ENCODE measurements around the gene TENT5C. TPM values are rescaled to one million over a fixed set of nuclear protein-coding genes. Genes with fewer than 3 reads are reported as not detected.
A peak's percentile ranks its signal among the peaks of the same experiment; 100 is the strongest.

TENT5C gene
- total RNA-seq, 1 donor from 2014 or later = 18.7 TPM

GRCh38 chr1:117659550-117660270 lies 53.9 kb downstream of the TENT5C start:
- no peak for ATAC-seq (ENCODE audit: poor library complexity)
- intact Hi-C loops (cut with DNase I) = no loop called here
- DNase-seq = no peak

GRCh38 chr1:117660271-117660965 lies 54.6 kb downstream of the TENT5C start:
- ATAC-seq (ENCODE audit: poor library complexity) (no peak), DNase-seq (no peak)
- intact Hi-C loops (cut with DNase I) = no loop called here

GRCh38 chr1:117661027-117661426 lies 55.2 kb downstream of the TENT5C start:
- DNase-seq (no peak), ATAC-seq (ENCODE audit: poor library complexity) (no peak)
- intact Hi-C loops (cut with DNase I) = no loop called here

DNA sequence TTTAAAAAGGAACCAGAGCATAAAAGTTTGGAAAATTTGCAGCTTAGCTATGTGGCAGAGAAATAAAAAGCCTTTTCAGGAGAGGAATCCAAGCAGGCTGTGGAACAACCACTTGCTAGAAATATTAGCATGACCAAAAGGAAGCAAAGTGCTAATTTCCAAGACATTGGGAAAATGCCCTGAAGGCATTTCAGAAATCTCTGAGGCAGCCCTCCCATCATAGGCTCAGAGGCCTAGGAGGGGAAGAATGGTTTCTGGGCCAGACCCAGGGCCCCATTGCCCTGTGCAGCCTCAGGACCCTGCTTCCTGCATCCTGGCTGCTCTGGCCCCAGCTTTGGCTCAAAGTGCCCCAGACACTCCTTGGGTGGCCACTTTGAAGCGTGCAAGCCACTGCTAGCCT lies 56.8 kb downstream of the TENT5C start:
- no peak for ATAC-seq (ENCODE audit: poor library complexity)

GRCh38 chr1:117663156-117663902 lies 57.5 kb downstream of the TENT5C start:
- DNase-seq (no peak), ATAC-seq (ENCODE audit: poor library complexity) (no peak)

More for the DNA sequence above, 56.8 kb downstream of the TENT5C start:
- DNase-seq = no peak
- intact Hi-C loops (cut with DNase I) = no loop called here

DNA sequence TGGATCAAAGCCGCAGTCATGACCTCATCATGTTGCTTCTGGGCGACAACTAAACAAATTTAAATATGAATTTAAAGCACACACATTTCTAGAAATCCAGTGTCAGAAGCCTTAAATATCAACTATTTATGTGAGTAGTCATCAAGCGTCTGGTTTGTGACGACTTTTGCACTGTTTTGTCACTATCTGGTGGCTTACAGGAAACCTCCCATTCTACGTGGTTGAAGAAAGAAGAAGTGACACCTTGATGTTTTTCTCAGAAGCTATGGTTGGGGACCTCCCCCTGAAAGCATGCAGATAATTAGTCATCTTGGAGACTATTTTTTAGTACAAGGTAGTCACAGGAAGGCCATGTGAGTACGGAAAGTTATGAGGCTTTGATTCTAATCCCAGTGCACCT lies 58.5 kb downstream of the TENT5C start:
- ATAC-seq (ENCODE audit: poor library complexity) (no peak), DNase-seq (no peak)
- intact Hi-C loops (cut with DNase I) = no loop called here

More at GRCh38 chr1:117663156-117663902, 57.5 kb downstream of the TENT5C start:
- intact Hi-C loops (cut with DNase I) = no loop called here

DNA sequence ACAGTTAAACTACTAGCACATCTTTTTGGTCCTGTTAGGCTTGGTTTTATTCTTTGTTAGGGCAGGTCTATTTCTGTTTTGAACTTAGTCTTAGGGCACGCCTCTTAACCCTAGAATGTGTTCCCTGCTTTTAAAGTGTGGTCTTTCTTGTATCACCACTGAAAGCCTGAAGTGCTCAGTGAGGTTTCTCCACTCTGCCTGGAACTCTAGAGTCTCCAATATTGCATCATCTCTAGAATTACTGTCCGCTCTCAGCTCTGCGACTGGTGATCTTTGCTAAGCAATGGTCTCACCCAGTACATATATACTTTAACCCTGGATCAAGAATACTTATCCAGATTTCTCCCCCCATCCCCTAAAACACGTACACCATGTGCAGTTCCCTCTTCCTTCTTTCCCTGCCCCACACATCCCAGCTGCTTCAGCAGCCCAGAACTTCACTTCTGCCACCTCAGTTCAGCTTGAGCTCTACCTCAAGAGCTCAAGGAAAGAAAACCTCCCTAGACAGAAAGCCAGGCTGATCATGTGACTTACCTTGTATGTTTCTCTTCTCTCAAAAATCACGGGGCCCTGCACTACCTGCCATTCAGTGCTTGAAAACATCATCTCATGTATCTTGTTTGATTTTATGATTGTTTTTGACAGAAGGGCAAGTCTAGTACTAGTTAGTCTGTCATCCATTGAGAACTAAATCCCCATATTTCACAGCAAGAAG lies 59.9 kb downstream of the TENT5C start:
- ATAC-seq (ENCODE audit: poor library complexity) (no peak), DNase-seq (no peak)
- intact Hi-C loops (cut with DNase I) = no loop called here

- ATAC-seq (ENCODE audit: poor library complexity) (peak; percentile 55), DNase-seq (peak; percentile 57)
Measured at GRCh38 chr1:117669572-117669971, 63.7 kb downstream of the TENT5C start.

GRCh38 chr1:117670976-117671780 lies 65.3 kb downstream of the TENT5C start:
- DNase-seq (no peak), ATAC-seq (ENCODE audit: poor library complexity) (no peak)
- intact Hi-C loops (cut with DNase I) = loop anchor here (10.0 kb wide), 1 partner anchor 84 kb away; no protein-coding TSS in a partner anchor

More at GRCh38 chr1:117669572-117669971, 63.7 kb downstream of the TENT5C start:
- intact Hi-C loops (cut with DNase I) = no loop called here

DNA sequence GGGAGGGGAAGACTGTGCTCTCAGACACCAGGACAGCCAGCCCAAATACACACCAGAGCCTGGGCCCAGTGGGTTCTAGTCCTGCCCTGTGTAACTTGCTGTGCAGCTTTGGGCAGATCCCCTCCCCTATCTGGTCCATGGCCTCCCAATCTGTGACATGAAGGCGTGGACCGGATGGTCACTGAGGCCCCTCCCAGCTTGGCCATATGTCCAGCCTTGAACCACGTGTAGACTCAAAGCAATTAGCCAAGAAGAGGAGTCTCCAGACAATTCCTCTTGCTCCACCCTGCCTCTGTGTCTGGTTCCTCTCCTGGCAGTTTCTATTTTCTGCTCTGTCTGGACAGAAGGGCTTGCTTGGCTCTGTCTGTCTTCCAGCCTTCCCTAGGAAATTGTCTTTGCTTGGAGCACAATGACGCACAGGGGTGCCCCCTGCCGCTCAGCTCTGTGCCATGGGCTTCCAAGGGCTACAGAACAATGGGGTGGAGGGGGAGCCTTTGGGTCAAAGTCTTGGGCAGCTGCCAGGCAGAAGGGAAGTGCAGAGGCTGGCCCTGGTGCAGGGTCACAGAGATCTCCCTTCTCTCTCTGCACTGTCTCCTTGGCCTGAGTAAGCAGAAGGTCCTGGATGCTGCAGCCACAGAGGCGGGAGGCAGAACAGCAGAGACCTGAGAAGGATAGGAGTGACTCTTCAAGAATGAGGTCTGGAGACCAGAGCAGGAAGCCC lies 66.1 kb downstream of the TENT5C start:
- ATAC-seq (ENCODE audit: poor library complexity) (peak; percentile 68), DNase-seq (peak; percentile 83)
- intact Hi-C loops (cut with DNase I) = loop anchor here (2.0 to 10.0 kb wide), 2 partner anchors 65 to 83 kb away; partner anchors contain the start of gene TENT5C

DNA sequence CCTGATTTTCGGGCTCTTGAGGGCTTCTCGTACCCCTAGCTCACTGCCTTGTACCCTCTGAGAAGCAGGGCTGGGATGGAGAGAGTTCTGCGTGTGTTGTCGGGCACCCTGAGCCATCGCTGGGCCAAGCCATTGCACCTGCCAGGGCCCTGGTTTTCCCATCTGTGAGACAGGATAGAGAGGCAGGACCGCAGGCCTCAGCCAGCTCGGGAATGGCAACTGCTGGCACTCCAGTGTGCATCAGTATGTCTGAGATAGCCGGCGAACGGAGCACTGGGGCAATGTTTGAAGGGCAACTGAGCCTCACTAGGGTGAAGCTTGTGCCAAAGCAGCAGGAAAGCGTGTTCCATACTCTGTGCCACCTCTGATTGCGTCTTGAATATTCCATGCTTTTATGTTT lies 66.9 kb downstream of the TENT5C start:
- DNase-seq (peak; percentile 70), ATAC-seq (ENCODE audit: poor library complexity) (peak; percentile 62)
- intact Hi-C loops (cut with DNase I) = loop anchor here (2.0 to 10.0 kb wide), 2 partner anchors 66 to 82 kb away; partner anchors contain the start of gene TENT5C

DNA sequence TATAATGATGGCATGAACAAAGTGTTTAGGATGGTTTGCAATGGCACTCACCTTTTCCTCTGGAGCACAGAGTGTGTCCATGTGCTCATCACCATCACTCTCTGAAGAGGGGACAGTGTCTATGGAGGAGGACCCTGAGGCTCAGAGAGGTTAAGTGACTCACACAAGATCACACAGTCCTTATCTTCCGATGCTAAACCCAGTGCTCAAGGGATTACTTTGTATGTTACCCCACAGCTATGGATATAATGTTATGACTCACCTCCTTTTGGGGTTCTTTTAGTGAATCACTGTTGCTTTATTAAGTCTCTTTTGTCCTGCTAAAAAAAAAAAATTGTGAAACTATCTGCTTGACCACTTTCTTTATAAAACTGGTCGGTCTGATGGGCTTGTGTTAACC lies 67.6 kb downstream of the TENT5C start:
- ATAC-seq (ENCODE audit: poor library complexity) (no peak), DNase-seq (no peak)
- intact Hi-C loops (cut with DNase I) = loop anchor here (2.0 to 10.0 kb wide), 2 partner anchors 67 to 81 kb away; partner anchors contain the start of gene TENT5C

DNA sequence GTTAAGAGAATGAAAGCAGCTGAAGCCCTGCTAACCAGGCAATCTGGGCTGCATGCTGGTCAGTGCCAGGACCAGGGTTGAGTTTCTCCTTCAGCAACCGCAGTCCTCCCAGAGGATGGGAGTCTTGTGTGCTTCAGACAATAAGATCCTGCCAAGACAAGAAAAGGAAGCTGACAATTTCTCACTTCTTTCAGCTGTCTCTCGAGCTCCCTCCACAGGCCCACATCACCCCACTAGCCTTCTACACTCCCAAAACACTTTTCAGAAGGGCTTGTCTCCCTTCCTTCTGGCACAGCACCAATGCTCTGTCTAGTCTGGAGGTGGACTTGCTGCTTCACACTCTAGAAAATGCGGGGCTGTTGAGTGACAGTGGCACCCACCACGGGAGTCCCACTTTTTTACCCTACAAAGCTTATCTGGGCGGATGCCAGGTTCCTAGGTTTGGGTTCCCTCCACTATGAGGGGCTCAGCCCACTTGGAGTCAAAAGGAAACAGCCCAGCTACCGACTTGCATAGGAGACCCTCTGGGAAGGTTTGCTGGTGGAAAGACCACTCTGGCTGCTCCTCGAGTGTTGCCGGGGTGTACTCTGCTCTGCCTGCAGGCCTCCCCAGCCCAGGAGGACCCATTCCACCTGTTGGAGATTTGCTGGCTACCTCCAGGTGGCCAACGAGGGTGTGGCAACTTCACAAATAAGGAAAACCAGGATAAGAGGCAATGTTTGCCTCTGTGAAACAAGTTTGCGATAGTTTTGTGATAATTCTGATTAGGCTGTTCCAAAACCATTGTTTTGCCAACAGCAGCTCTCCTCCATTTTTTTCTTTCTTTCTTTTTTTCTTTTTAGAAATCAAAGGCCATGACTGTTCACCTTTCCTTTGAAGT lies 68.9 kb downstream of the TENT5C start:
- intact Hi-C loops (cut with DNase I) = loop anchor here (10.0 kb wide), 1 partner anchor 80 kb away; no protein-coding TSS in a partner anchor
- ATAC-seq (ENCODE audit: poor library complexity) (no peak), DNase-seq (no peak)

- DNase-seq = no peak
- peak; percentile 60 for ATAC-seq (ENCODE audit: poor library complexity)
- intact Hi-C loops (cut with DNase I) = loop anchor here (10.0 kb wide), 1 partner anchor 79 kb away; no protein-coding TSS in a partner anchor
Measured at GRCh38 chr1:117675907-117676430, 70.1 kb downstream of the TENT5C start.

GRCh38 chr1:117676615-117677130 lies 70.8 kb downstream of the TENT5C start:
- DNase-seq (no peak), ATAC-seq (ENCODE audit: poor library complexity) (no peak)
- intact Hi-C loops (cut with DNase I) = loop anchor here (10.0 kb wide), 1 partner anchor 78 kb away; no protein-coding TSS in a partner anchor

All from Right ventricle myocardium superior (tissue), 1 donor.